Epithelial cell of umbilical artery (primary cell): ENCODE measurements around the gene DGCR6L. TPM values are rescaled to one million over a fixed set of nuclear protein-coding genes. Genes with fewer than 3 reads are reported as not detected.

ENCODE experiments used
- total RNA-seq: library from RNA; depleted of rRNA; stranded (reverse); fragments of >200 nt; gene quantifications from 2 replicates; pipeline ENCODE4 v1.2.3, GENCODE V29; 2014

DGCR6L gene
- 54.4 and 57.8 TPM in 2 replicates for total RNA-seq

GRCh38 chr22:20319745-20320658 lies at the start of gene DGCR6L:
Gene DGCR6L, minus strand, starts transcription at chr22:20320060. Its CDS starts 72 bp downstream, at chr22:20319988.

GRCh38 chr22:20268279-20269012 lies 51.4 kb downstream of the DGCR6L start, which contains the start of gene RTN4R:
Gene RTN4R, minus strand, starts transcription at chr22:20268318. Its CDS starts 226 bp downstream, at chr22:20268092.

Other genes with a start within 250 kb of the DGCR6L start
- 24.8 and 26.0 TPM in 2 replicates for gene DGCR8, start 239.8 kb downstream of the DGCR6L start, total RNA-seq
- gene RANBP1, start 204.0 kb downstream of the DGCR6L start, total RNA-seq: 276 and 841 TPM in 2 replicates
- gene TRMT2A, start 202.8 kb downstream of the DGCR6L start, total RNA-seq: 42.2 and 45.1 TPM in 2 replicates
- gene ZDHHC8, start 188.3 kb downstream of the DGCR6L start, total RNA-seq: 5.5 and 6.2 TPM in 2 replicates
- 0.97 and 3.3 TPM in 2 replicates for gene CCDC188, start 169.0 kb downstream of the DGCR6L start, total RNA-seq
- 0.61 and 0.65 TPM in 2 replicates for gene RTN4R, start 51.7 kb downstream of the DGCR6L start, total RNA-seq
- 12.7 and 13.7 TPM in 2 replicates for gene ZNF74, start 74.1 kb upstream of the DGCR6L start, total RNA-seq
- 10.6 and 14.9 TPM in 2 replicates for gene SCARF2, start 117.8 kb upstream of the DGCR6L start, total RNA-seq
- 14.6 and 28.6 TPM in 2 replicates for gene KLHL22, start 175.7 kb upstream of the DGCR6L start, total RNA-seq
- 25.3 and 44.8 TPM in 2 replicates for gene MED15, start 187.6 kb upstream of the DGCR6L start, total RNA-seq